ENCODE results near the gene SH3RF1. TPM values are rescaled to one million over a fixed set of nuclear protein-coding genes. Genes with fewer than 3 reads are reported as not detected.

The SH3RF1 gene
- 7.0 and 7.6 TPM in 2 replicates for total RNA-seq

DNA sequence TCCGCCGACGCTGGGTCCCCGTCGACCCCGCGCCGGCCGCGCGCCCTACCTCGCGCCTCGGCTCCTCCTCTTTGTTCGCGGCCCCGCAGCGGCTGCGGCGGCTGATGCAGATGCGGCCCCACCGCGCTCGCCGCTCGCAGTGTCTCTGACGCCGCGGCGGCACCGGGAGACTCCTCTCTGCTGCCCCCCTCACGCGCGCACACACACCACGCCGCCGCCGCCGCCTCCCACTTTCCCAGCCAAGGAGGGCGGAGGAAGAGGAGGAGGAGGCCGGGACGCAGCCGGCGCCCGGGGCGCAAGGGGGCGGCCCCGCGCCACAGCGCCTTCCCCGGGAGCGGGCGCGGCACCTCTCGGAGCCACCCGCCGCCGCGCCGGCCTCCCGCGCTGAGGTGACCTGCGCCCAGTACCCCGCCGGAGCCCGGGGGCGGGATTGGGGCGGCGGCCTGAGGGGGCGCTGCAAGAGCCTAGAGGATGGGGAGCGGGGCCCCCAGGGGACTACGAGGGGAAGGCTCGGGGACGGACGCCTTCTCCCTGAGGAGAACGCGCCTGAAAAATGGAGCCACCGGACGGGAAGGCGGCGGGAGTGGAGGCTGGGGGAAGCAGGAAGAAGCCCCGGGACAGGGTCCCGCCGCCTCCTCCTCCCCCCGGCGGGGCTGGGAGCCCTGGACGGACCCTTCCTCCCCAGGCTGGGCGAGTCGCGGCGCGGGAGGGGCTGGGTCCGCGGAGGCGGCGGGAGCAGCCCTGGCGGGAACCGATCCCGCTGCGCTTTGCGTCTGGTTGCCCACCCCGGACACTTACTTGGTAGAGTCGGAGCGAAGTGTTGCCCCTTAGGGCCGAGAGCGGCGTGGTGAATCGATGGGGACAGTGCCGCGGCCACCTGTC is at the start of gene SH3RF1:
TSS of gene SH3RF1 (minus strand) at position 147 of the 882 bp plus-strand sequence. CDS start 1,744 bp downstream, outside the sequence.

Data from dermis lymphatic vessel endothelial cell (primary cell).